Measurements from ENCODE around the gene LCN12. TPM values are rescaled to one million over a fixed set of nuclear protein-coding genes. Genes with fewer than 3 reads are reported as not detected.

The LCN12 gene
- total RNA-seq, 1 donor from 2014 or later, result 1.5 TPM

DNA sequence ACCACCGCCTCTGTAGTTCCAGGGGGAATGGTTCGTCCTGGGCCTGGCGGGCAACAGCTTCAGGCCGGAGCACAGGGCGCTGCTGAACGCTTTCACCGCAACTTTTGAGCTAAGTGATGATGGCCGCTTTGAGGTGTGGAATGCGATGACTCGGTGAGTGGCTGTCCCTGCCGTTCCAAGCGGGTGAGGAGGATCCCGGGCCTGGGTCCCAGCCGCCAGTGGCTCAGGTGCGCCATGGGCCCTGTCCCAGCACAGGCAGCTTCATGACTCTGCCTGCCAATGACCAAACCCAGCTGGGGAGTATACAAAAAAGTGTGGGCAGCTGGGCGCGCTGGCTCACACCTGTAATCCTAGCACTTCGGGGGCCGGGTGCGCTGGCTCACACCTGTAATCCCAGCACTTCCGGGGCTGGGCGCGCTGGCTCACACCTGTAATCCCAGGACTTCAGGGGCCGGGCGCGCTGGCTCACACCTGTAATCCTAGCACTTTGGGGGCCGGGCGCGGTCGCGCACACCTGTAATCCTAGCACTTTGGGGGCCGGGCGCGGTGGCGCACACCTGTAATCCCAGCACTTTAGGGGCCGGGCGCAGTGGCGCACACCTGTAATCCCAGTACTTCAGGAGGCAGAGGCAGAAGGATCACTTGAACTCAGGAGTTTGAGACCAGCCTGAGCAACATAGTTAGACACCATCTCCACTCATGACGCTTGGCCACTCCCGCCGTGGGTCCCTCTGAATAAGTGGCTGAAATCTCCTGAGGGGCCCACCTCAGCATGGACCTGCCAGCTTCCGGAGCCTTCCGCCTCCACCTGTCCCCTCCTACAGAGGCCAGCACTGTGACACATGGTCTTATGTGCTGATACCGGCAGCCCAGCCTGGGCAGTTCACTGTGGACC is 1.1 kb downstream of the LCN12 start:
- Mint-ChIP-seq H3K9me3 (ENCODE audit: unreplicated experiment) (no peaks in the 10 kb centered on the region), H3K27ac (ENCODE audit: unreplicated experiment) (no peak overlapping the region), H3K4me1 (ENCODE audit: unreplicated experiment) (no peaks in the 10 kb centered on the region), H3K4me3 (ENCODE audit: unreplicated experiment) (no peak overlapping the region), H3K27me3 (ENCODE audit: unreplicated experiment) (peaks cover 7% of the 10 kb centered on the region), H3K36me3 (ENCODE audit: low read depth, unreplicated experiment) (no peaks in the 10 kb centered on the region)
- TF ChIP-seq, protein P1, sequence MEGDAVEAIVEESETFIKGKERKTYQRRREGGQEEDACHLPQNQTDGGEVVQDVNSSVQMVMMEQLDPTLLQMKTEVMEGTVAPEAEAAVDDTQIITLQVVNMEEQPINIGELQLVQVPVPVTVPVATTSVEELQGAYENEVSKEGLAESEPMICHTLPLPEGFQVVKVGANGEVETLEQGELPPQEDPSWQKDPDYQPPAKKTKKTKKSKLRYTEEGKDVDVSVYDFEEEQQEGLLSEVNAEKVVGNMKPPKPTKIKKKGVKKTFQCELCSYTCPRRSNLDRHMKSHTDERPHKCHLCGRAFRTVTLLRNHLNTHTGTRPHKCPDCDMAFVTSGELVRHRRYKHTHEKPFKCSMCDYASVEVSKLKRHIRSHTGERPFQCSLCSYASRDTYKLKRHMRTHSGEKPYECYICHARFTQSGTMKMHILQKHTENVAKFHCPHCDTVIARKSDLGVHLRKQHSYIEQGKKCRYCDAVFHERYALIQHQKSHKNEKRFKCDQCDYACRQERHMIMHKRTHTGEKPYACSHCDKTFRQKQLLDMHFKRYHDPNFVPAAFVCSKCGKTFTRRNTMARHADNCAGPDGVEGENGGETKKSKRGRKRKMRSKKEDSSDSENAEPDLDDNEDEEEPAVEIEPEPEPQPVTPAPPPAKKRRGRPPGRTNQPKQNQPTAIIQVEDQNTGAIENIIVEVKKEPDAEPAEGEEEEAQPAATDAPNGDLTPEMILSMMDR (IDR thresholded peaks at IDR 0.05; ENCODE audit: unreplicated experiment), result no peak
- no peak for DNase-seq (ENCODE audit: low spot score)

DNA sequence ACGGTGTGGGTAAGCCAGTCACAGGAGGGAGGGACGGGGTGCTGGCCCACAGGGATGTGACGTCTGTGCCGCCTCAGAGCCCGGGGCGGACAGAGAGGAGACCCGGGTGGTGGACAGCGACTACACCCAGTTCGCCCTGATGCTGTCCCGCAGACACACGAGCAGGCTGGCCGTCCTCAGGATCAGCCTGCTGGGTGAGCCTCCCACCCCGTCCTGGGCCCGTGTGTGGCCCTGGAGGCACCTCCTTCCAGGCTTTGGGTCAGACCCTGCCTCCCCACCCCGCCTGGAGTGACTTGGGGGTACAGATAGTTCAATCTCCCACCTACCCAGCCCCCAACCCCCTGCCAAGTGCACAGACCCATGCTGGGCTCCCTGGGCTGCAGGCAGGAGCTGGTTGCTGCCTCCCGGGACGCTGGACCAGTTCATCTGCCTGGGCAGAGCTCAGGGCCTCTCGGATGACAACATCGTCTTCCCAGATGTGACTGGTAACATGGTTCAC is 1.7 kb downstream of the LCN12 start:
- no peak overlapping the region for H3K4me3 Mint-ChIP-seq (ENCODE audit: unreplicated experiment)
- H3K27ac Mint-ChIP-seq (ENCODE audit: unreplicated experiment), result no peak overlapping the region
- TF ChIP-seq, protein P1 (IDR thresholded peaks at IDR 0.05; ENCODE audit: unreplicated experiment), result no peak
- no peak for DNase-seq (ENCODE audit: low spot score)
- no peaks in the 10 kb centered on the region for H3K9me3 Mint-ChIP-seq (ENCODE audit: unreplicated experiment)
- H3K4me1 Mint-ChIP-seq (ENCODE audit: unreplicated experiment), result no peaks in the 10 kb centered on the region
- no peaks in the 10 kb centered on the region for H3K36me3 Mint-ChIP-seq (ENCODE audit: low read depth, unreplicated experiment)
- peaks cover 8% of the 10 kb centered on the region for H3K27me3 Mint-ChIP-seq (ENCODE audit: unreplicated experiment)

DNA sequence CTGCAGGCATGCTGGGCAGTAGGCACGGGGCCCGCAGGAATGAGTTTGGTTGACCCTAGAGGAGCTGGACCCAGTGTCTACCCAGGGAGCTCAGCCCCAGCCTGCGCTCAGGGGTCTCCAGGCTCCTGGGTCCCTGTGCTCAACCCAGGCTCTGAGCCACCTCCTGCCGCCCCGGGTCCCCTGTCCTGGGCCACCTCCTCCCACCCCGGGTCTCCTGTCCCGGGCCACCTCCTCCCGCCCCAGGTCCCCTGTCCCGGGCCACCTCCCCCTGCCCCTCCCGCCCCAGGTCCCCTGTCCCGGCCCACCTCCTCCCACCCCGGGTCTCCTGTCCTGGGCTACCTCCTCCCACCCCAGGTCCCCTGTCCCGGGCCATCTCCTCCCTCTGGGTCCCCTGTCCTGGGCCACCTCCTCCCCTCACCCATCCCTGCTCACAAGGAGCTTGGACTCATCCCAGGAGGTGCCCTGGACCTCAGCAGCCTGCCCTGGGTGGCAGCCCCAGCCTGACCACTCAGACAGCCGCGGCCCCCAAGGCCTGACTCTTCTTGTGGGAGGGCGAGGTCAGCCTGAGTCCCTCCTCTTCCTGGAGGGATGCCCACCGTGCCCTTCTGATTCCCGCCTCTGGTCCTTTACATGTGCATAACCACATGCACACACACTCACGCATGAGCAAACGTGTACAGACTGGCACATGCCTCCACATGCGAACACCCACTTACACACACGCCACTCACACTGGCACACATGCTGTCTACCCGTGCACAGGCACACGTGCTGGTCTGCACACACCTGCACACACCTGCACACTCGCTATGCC is 2.4 kb downstream of the LCN12 start:
- no peak overlapping the region for H3K4me3 Mint-ChIP-seq (ENCODE audit: unreplicated experiment)
- no peaks in the 10 kb centered on the region for H3K36me3 Mint-ChIP-seq (ENCODE audit: low read depth, unreplicated experiment)
- H3K4me1 Mint-ChIP-seq (ENCODE audit: unreplicated experiment), result no peaks in the 10 kb centered on the region
- DNase-seq (ENCODE audit: low spot score), result no peak
- TF ChIP-seq, protein P1 (IDR thresholded peaks at IDR 0.05; ENCODE audit: unreplicated experiment), result no peak
- peaks cover 7% of the 10 kb centered on the region for H3K27me3 Mint-ChIP-seq (ENCODE audit: unreplicated experiment)
- no peak overlapping the region for H3K27ac Mint-ChIP-seq (ENCODE audit: unreplicated experiment)
- H3K9me3 Mint-ChIP-seq (ENCODE audit: unreplicated experiment), result no peaks in the 10 kb centered on the region

DNA sequence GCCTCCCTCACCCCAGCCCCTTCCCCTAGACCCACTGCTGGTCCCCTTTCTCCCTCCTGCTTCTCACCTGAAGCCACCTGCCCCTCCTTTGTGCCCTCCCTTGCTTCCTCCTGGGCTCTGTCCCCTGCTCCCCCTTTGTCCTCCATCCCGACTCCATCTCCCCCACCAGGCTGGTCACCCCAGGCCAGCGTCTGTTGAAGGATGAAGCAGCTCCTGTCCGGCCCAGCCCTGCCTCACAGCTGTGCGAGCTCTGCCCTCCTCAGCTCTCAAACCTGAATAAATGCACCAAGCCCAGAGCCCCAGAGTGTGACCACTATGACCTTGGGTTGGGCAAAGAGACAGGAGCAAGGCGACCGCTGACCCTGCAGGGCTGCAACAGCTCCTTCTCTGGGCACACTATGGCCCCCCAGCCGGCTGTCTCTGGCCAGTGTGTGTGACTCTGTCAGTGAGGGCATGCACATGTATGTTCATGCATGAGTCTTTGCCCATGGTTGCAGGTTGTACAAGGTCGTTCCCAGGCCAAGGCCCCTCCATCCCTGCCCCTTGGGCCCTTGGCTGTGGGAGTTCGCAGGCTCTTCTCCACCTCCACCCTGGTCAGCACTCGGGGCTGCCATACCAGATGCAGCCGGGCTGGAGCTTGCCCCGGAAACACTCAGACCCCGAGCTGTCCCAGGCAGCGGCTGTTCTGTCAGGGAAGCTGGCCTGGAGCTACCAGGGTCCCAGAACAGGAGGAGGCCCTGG is 3.3 kb downstream of the LCN12 start:
- Mint-ChIP-seq H3K27ac (ENCODE audit: unreplicated experiment) (no peak overlapping the region), H3K4me3 (ENCODE audit: unreplicated experiment) (no peak overlapping the region), H3K27me3 (ENCODE audit: unreplicated experiment) (peaks cover 7% of the 10 kb centered on the region), H3K36me3 (ENCODE audit: low read depth, unreplicated experiment) (no peaks in the 10 kb centered on the region), H3K4me1 (ENCODE audit: unreplicated experiment) (no peaks in the 10 kb centered on the region), H3K9me3 (ENCODE audit: unreplicated experiment) (no peaks in the 10 kb centered on the region)
- TF ChIP-seq, protein P1 (IDR thresholded peaks at IDR 0.05; ENCODE audit: unreplicated experiment), result no peak
- DNase-seq (ENCODE audit: low spot score), result no peak

Measured in endothelial cell (in vitro differentiated cells).